Activated naive CD4-positive, alpha-beta T cell (primary cell): Measurements from ENCODE around the gene ADCY4.
"Not testable (repeated sequence)": the region's sequence is repeated elsewhere in the genome, so short reads cannot be mapped to it uniquely, and the experiment has no call there.

Source experiments
- DNase-seq, 4 experiments: peaks; one replicate each; lab custom pipeline; 2025; lab: John Stamatoyannopoulos, UW

ADCY4 gene

GRCh38 chr14:24366721-24367513, 32.0 kb upstream of the ADCY4 start:
- DNase-seq, result no peak

DNA sequence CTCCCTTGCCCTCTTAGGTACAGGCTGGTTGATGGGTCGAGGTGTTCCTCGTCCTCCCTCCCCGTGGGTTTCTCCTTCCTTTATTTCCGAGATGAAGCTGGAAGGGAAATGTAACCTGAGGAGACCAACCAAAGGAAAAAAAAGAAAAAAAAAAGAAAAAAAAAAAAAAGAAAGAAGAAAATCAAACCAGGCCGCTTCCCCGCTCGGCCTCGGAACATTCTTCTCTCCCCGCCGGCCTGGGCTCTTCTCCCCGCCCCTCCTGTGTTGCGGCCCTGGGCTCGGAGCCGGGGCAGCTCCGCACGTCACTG, 31.5 kb upstream of the ADCY4 start:
- DNase-seq, result no peak

GRCh38 chr14:24365600-24366412, 30.9 kb upstream of the ADCY4 start:
- peak in 3 of 4 experiments; percentile 18 to 42 (median 23) for DNase-seq

DNA sequence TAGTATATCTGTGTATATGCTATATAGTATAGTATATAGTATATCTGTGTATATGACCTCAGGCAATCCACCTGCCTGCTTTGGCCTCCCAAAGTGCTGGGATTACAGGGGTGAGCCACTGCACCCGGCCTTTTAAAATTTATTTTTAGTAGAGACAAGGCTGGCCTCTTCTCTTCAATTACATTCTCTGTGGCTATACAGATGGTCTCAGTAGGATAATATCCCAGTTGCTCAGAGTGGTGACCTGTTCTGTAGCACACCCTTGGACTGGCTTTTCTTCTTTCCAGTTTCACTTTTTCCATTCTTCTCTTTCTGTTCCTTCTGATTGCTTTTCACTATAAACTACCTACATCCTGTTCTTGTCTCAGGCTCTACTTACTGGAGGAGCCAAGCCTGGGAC, 30.0 kb upstream of the ADCY4 start:
- DNase-seq, result no peak

- no peak for DNase-seq
Measured at GRCh38 chr14:24363401-24363800, 28.5 kb upstream of the ADCY4 start.

- no peak for DNase-seq
Measured at GRCh38 chr14:24362241-24362960, 27.5 kb upstream of the ADCY4 start.

DNA sequence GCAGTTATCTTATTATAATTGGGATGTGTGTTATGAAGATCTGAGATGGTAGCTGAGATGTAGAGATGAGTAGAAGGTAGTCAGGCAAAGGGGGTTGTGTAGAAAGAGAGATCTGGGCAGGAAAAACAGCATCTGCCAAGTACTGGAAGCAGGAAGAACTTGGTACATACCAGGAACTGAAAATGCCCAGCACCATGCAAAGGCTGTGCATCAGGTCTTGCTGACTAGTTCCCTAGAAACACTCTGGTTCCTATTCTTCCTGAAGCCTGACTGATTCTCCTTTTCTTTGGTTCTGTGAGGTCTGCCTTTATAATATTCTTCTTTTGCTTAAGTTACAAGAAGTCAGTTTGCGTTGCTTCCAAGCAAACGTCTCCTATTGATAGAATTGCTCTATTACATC, 26.5 kb upstream of the ADCY4 start:
- no peak for DNase-seq

DNA sequence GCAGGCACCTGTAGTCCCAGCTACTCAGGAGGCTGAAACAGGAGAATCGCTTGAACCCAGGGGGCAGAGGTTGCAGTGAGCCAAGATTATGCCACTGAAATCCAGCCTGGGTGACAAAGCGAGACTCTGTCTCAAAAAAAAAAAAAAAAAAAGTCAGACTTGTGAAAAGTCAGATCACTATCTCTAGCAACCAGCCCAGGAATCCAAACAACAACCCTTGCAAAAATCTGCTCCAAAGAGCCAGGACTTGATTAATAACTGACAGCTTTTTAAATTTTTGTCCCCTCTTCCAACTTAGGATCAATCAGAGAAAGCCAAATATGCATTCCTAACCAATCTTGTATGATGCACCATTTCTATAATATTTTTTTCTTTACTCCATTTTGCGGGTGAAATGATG, 25.4 kb upstream of the ADCY4 start:
- no peak for DNase-seq

- no peak for DNase-seq
Measured at GRCh38 chr14:24356208-24356607, 21.3 kb upstream of the ADCY4 start.

- DNase-seq, result no peak
Measured at GRCh38 chr14:24355009-24355408, 20.1 kb upstream of the ADCY4 start.

- DNase-seq, result not testable (repeated sequence)
Measured at GRCh38 chr14:24354482-24354825, 19.6 kb upstream of the ADCY4 start.

GRCh38 chr14:24353559-24354481, 18.9 kb upstream of the ADCY4 start:
- DNase-seq, result no peak

GRCh38 chr14:24351517-24351916, 16.6 kb upstream of the ADCY4 start:
- no peak for DNase-seq

DNA sequence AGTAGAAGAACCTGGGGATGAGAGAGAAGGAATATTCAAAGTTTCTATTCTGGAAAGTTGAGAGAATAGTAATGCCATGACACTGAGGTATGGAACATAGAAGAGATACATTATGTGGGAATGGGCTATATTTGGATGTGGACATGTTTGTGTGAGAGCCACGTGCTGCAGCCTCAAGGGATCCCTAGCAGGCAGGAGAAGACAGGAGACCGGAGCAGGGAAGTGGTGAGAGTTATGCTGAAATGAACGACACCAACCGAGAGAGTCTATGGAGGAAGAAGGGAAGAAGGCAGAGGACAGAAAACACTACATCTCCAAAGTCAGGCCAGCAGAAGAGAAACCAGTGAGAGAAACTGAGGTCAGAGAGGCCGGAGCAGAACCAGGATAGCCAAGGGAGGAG, 14.9 kb upstream of the ADCY4 start:
- DNase-seq, result no peak

GRCh38 chr14:24348186-24348585, 13.3 kb upstream of the ADCY4 start:
- no peak for DNase-seq

DNA sequence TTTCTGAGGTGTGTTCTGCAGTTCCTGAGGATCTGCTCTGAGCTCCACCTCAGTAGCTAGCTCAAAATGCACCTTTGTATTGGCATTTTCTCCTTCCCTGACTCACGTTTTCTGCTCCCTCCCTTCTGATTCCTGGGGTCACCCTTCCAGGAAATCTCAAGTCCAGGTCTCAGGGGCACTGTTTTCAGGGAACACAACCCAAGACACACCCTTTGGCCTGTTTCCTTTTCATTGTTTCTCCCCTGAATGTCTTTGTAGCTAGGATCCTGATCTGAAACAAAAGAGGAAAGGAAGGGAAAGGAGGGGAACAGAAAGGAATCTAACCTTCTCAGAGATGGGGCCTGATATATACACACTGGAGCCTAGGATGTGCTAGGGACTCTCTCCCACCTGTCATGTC, 12.3 kb upstream of the ADCY4 start:
- DNase-seq, result no peak

GRCh38 chr14:24343795-24344660, 9.2 kb upstream of the ADCY4 start:
- no peak for DNase-seq

GRCh38 chr14:24342889-24343288, 8.0 kb upstream of the ADCY4 start:
- DNase-seq, result no peak

DNA sequence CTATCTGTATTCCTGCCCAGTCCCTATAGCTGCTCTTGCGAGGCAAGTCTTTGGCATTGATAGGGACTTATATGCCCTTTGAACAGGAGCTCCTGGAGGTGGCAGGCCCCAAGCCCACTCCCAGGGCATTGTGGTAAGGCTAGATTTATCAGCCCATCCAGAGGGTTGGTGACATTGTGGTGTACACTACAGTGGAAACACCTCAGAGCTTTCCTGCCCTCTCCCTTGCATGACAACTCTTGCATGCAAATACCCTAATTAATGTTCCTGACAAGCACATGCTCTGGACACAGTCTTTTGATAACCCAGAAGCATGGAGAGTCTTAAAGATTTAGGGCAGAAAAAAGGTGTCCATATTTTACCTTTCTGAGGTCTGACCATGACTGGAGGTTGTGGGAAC, 5.7 kb upstream of the ADCY4 start:
- no peak for DNase-seq

GRCh38 chr14:24339284-24340151, 4.6 kb upstream of the ADCY4 start, which contains the start of gene RIPK3:
TSS of gene RIPK3 (minus strand) at chr14:24339991. CDS start at chr14:24339826, 165 bp downstream.
- DNase-seq, result peak in 2 of 4 experiments; percentile 50 to 73
